UCSD-AML1 (cell line): ENCODE results near the gene IFITM1.
A peak's percentile ranks its signal among the peaks of the same experiment; 100 is the strongest.

Experiments used
- DNase-seq: peaks from one replicate; lab custom pipeline; 2025; ENCODE audit not compliant: unreplicated experiment; lab: John Stamatoyannopoulos, UW

Gene IFITM1

DNA sequence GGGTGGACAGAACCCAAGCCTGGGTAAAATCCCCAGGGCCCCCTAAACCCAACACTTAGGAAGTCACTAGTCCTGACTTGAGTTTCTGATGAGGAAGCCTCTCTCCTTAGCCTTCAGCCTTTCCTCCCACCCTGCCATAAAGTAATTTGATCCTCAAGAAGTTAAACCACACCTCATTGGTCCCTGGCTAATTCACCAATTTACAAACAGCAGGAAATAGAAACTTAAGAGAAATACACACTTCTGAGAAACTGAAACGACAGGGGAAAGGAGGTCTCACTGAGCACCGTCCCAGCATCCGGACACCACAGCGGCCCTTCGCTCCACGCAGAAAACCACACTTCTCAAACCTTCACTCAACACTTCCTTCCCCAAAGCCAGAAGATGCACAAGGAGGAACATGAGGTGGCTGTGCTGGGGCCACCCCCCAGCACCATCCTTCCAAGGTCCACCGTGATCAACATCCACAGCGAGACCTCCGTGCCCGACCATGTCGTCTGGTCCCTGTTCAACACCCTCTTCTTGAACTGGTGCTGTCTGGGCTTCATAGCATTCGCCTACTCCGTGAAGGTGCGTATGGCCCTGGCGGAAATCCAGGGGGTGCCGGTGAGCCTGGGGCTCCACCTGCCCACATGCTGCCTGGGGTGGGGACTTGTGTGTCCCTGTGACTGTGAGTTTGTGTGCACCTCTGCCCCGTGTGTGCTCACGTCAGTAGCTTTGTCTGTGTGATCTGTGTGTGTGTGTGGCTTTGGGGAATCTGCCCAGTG is at the start of gene IFITM1:
IFITM1 (plus strand) TSS at position 254 of the 767 bp plus-strand sequence; CDS start at position 385, 131 bp downstream.
- DNase-seq = peak; percentile 70

DNA sequence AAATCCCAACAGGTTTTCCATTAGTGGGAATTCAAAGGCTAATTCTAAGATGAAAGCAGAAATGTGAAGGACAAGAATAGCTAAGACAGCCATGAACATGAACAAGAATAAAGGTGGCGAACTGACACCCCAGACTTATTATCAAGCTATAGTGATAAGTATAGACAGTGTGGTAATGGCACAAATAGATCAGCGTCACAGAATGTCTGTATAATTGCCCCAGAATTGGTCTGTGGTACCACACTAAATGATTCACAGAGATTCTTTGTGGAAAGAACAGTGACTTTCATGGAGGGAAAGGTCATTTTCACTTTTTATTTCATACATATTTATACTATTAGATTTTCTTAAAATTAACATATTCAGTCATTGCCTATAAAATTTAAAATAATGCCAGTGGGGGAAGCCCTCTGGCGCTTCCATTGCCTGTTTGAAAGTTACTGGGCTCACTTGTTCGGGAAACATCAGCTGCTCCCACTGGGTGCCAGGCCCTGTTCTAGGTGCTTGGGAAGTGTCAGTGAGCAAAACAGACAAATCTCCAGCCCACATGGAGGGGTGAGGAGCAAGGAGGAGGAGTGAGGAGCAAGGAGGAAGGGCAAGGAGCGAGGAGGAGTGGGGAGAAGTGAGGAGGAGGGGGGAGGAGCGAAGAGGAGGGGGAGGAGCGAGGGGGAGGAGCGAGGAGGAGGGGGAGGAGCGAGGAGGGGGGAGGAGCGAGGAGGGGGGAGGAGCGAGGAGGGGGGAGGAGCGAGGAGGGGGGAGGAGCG is 47.0 kb upstream of the IFITM1 start:
- no peak for DNase-seq

- DNase-seq = peak; percentile 69
These were observed 46.3 kb upstream of the IFITM1 start for GRCh38 chr11:267491-267994.

- peak; percentile 76 for DNase-seq
These were observed 45.1 kb upstream of the IFITM1 start for GRCh38 chr11:268716-269145.

DNA sequence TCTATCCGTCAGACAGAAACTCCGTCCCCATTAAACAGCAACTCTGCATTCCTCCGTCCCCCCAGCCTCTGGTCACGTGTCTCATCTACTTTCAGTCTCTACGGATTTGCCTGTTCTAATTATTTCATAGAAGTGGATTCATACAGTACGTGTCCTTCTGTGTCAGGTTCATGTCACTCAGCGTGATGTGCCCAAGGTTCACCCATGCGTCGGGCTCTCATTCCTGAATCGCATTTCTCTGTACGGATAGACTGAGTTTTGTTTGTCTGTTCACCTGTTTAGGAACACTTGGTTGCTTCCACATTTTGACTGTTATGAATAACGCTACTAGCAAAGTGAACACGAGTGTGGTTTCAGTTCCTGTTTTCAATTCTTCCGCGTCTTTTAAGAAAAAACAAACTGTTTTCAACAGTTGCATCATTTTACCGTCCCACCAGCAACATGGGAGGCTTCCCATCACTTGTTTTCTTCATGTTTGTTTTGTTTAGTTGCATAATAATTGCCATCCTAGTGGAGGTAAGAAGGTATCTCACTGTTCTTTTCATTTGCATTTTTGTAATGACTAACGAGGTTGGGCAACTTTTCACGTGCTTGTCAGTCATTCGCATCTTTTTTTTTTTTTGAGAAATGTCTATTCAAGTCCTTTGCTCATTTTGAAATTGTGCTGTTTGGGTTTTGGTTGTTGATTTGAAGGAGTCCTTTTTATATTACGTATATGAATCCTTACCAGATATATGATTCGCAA is 44.5 kb upstream of the IFITM1 start:
- peak; percentile 65 for DNase-seq

DNA sequence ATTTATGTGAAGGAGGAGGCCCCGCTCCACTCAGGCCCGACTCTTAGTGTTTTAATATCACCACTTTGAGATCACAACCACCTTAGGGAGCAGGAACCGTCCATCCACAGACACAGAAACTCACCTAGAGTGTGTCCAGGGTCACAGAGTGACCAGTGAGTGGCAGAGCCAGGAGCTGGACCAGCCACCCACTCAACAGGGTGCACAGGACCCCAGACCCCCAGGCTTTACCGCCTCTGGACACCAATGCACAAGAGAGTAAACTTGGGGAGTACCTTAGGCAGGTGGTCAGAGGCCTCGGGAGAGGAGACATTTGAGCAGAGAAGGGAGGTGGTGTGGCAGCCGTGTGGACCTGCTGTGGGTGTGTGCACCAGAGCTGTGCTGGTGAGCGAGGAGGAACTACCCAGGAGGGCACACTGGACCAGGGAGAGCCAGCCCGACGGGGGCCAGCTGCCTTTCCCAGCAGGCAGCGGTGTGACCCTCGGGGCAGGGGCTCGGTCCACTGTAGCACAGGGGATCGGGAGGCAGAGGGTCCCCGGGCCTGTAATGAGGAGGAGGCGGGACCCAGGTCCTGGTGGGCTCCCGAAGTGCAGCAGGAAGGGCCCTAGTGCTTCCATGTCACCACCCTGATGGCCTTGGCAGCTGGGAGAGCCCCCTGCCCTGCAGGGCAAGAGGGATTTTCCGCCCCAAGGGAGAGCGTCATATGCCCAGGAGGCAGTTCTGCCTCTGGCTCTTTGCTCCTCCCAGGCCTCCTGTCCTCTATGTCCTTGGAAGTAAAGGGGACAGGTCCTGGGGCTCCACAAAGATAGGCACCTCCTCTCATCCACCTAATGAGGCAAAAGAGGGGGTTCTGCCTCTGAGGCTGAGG is 43.2 kb upstream of the IFITM1 start:
- DNase-seq = no peak

DNA sequence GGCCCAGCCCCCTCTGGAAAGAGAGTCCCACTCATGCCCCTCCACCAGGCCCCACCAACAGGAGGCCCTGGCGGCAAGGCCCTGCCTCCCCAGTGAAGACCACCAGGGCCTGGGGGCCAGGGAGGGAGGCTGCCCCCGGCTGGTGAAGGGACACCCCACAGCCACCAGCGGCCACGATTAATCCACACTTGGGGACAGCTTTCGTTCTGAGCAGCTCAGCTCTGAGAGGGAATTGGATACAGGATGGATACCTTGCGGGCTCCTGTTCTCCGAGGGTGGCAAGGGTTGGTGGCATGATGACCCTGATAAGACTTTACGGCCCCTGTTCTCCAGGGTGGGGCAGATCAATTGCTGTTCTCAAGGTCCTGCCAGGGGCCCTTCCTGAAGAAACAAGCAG is 42.5 kb upstream of the IFITM1 start:
- DNase-seq = no peak

DNA sequence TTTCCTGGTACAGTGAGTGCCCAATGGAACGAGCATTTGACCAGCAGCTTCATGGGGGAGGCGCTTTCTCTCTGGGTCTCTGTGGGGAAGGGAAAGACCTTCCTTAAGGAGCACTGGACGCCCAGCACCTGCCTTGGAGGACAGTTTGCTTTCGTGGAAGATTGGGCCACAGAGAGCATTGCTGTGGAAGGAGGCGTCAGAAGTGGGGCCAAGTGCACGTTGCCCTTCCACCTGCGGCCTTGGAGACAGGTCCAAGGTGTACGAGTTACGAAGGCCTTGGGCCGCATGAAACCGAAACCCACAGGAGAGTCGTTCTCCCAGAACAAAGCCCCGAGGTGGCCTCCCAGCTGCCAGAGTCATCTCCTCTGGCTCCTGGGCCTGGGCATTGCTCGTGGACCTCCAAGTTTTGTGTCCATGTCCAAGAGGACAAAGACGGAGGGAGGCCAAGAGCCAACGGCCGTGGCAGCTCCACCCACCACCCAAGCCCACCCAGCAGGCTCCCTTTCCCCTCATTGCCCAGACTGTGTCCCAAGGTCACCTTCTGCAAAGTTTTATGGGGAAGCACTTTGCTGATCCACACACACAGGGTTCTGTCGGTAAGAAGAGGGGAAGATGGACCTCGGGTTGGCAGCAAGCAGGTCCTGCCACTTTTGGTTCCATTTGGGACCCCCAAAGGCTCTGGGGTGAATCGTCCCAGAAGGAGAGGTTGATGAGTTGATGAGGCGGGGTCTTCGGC is 41.5 kb upstream of the IFITM1 start:
- DNase-seq = no peak

GRCh38 chr11:272931-273198 is 41.0 kb upstream of the IFITM1 start:
- no peak for DNase-seq

DNA sequence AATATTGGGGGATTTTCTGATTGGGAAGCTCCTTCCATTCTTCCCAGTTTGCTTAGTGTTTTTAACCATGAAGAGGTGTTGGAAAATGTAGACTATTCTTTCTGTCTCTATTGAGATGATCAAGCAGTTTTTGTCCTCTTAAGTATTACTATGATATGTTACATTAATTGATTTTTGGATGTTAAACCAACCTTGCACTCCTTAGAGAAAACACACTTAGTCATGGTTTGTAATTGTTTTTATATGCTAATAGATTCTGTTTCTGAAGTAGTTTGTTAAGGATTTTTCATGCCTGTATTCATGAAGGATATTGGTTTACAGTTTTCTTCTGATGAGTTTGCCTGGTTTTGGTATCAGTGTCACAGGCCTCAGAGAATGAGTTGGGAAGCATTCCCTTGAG is 37.6 kb upstream of the IFITM1 start:
- no peak for DNase-seq

GRCh38 chr11:278001-278951 is 35.6 kb upstream of the IFITM1 start, which contains the start of gene NLRP6:
NLRP6 (plus strand) TSS chr11:278407; CDS start chr11:278570, 163 bp downstream.
- no peak for DNase-seq

- DNase-seq = no peak
These were observed 34.5 kb upstream of the IFITM1 start for GRCh38 chr11:279040-279965.

GRCh38 chr11:279966-280705 is 33.7 kb upstream of the IFITM1 start:
- peak; percentile 33 for DNase-seq

- no peak for DNase-seq
These were observed 32.9 kb upstream of the IFITM1 start for GRCh38 chr11:280706-281485.

GRCh38 chr11:281486-282161 is 32.2 kb upstream of the IFITM1 start:
- no peak for DNase-seq

- no peak for DNase-seq
These were observed 31.7 kb upstream of the IFITM1 start for GRCh38 chr11:282171-282570.
